GM19372 (cell line): Measurements from ENCODE around the gene C1orf185.
"Not testable (repeated sequence)": the region's sequence is repeated elsewhere in the genome, so short reads cannot be mapped to it uniquely, and the experiment has no call there.

ENCODE experiments used
- ATAC-seq: cut with Tn5 transposase; IDR thresholded peaks from one replicate; pipeline ENCODE4 v1.9.1; 2021; ENCODE audit warnings: mild to moderate bottlenecking, low read depth, moderate library complexity; ENCODE audit not compliant: unreplicated experiment

The C1orf185 gene

GRCh38 chr1:51131185-51131584 lies 29.2 kb downstream of the C1orf185 start:
- ATAC-seq = no peak

- ATAC-seq = no peak
These were observed 31.0 kb downstream of the C1orf185 start for GRCh38 chr1:51133045-51133444.

- ATAC-seq = not testable (repeated sequence)
These were observed 35.7 kb downstream of the C1orf185 start for GRCh38 chr1:51137696-51138095.

GRCh38 chr1:51139474-51139873 lies 37.4 kb downstream of the C1orf185 start:
- ATAC-seq = no peak

GRCh38 chr1:51147394-51147793 lies 45.4 kb downstream of the C1orf185 start:
- no peak for ATAC-seq

- ATAC-seq = no peak
These were observed 52.7 kb downstream of the C1orf185 start for GRCh38 chr1:51154776-51155175.

- ATAC-seq = no peak
These were observed 54.7 kb downstream of the C1orf185 start for GRCh38 chr1:51156752-51157151.

- no peak for ATAC-seq
These were observed 55.4 kb downstream of the C1orf185 start for GRCh38 chr1:51157395-51157794.

GRCh38 chr1:51158263-51158662 lies 56.2 kb downstream of the C1orf185 start:
- no peak for ATAC-seq

- not testable (repeated sequence) for ATAC-seq
These were observed 60.5 kb downstream of the C1orf185 start for GRCh38 chr1:51162560-51162959.

- ATAC-seq = no peak
These were observed 63.5 kb downstream of the C1orf185 start for GRCh38 chr1:51165540-51165939.

GRCh38 chr1:51168266-51168845 lies 66.3 kb downstream of the C1orf185 start:
- ATAC-seq = no peak

- no peak for ATAC-seq
These were observed 66.9 kb downstream of the C1orf185 start for GRCh38 chr1:51168936-51169335.

- ATAC-seq = no peak
These were observed 68.3 kb downstream of the C1orf185 start for GRCh38 chr1:51170342-51170741.

GRCh38 chr1:51172811-51173210 lies 70.8 kb downstream of the C1orf185 start:
- no peak for ATAC-seq

- ATAC-seq = no peak
These were observed 73.2 kb downstream of the C1orf185 start for GRCh38 chr1:51175278-51175677.

- not testable (repeated sequence) for ATAC-seq
These were observed 76.0 kb downstream of the C1orf185 start for GRCh38 chr1:51177988-51178387.

GRCh38 chr1:51188230-51188629 lies 86.2 kb downstream of the C1orf185 start:
- no peak for ATAC-seq

- no peak for ATAC-seq
These were observed 87.5 kb downstream of the C1orf185 start for GRCh38 chr1:51189421-51190073.

GRCh38 chr1:51190961-51191360 lies 88.9 kb downstream of the C1orf185 start:
- ATAC-seq = no peak

- no peak for ATAC-seq
These were observed 90.3 kb downstream of the C1orf185 start for GRCh38 chr1:51192213-51192843.

GRCh38 chr1:51193564-51193963 lies 91.5 kb downstream of the C1orf185 start:
- ATAC-seq = no peak
